Uterus (tissue), 4 donors: ENCODE results near the gene TEAD4. TPM values are rescaled to one million over a fixed set of nuclear protein-coding genes. Genes with fewer than 3 reads are reported as not detected.

ENCODE experiments used
- DNase-seq, 2 donors: peaks; one replicate each; pipeline ENCODE4 v3.0.0-alpha.2; 2019 to 2020
- H3K27ac ChIP-seq, 2 donors: fragments of 200-600 bp; sonication (generic); 1 replicate in 1 of 2; 2 replicates in 1 of 2; pipeline ENCODE4 v1.5.1; 2016 to 2018
- H3K27me3 ChIP-seq, 2 donors: fragments of 200-600 bp; sonication (generic); one replicate each; pipeline ENCODE4 v1.5.1; 2018 to 2019; ENCODE audit warnings: control low read depth in 1 of 2
- H3K36me3 ChIP-seq, 2 donors: fragments of 200-600 bp; sonication (generic); one replicate each; pipeline ENCODE4 v1.5.1; 2019; ENCODE audit warnings: control low read depth in 1 of 2
- H3K4me1 ChIP-seq, 2 donors: fragments of 200-600 bp; sonication (generic); one replicate each; pipeline ENCODE4 v1.5.1; 2018 to 2019; ENCODE audit warnings: control low read depth in 1 of 2
- H3K4me3 ChIP-seq, 2 donors: fragments of 200-600 bp; sonication (generic); 1 replicate in 1 of 2; 2 replicates in 1 of 2; pipeline ENCODE4 v1.5.1; 2018 to 2019; ENCODE audit warnings: mild to moderate bottlenecking in 1 of 2
- H3K9me3 ChIP-seq, 2 donors: fragments of 200-600 bp; sonication (generic); one replicate each; pipeline ENCODE4 v1.5.1; 2019; ENCODE audit warnings: control low read depth in 1 of 2
- CTCF ChIP-seq, 4 experiments: fragments of 200-600 bp in 2 of 4; fragments of 450-650 bp in 2 of 4; sonication (generic) in 2 of 4; IDR thresholded peaks; one replicate each; pipeline ENCODE4 v1.5.1; 2016 to 2019; ENCODE audit warnings: antibody characterized with exemption in 4 of 4, mild to moderate bottlenecking in 2 of 4, moderate library complexity in 1 of 4
- POLR2A ChIP-seq, 2 donors: fragments of 450-650 bp; IDR thresholded peaks; one replicate each; pipeline ENCODE4 v1.6.1; 2016; ENCODE audit warnings: antibody characterized with exemption in 2 of 2, mild to moderate bottlenecking in 1 of 2, moderate library complexity in 1 of 2
- intact Hi-C: fragments of 100-400 bp; cut with DNase I; formaldehyde crosslinking; loops from one replicate; pipeline ENCODE4 v1.15.1; 2023; ENCODE audit warnings: low total_unique reads
- total RNA-seq, 4 donors: library from RNA; depleted of rRNA in 3 of 4; stranded (reverse); fragments of >200 nt in 3 of 4; gene quantifications; one replicate each; pipeline versions ENCODE4 v1.1.0 to v1.2.4, GENCODE V29; 2014 to 2023
- donor health status: DM: yes; HTN: yes; CAD: no.

Gene TEAD4
- total RNA-seq, 4 donors from 2014 or later = 1.3 to 33.8 (median 14.9) TPM

GRCh38 chr12:3020850-3021435, 61.7 kb downstream of the TEAD4 start:
- no peak overlapping the region for H3K4me3 ChIP-seq
- no peak for DNase-seq
- intact Hi-C loops = no loop called here
- H3K27ac ChIP-seq = no peak overlapping the region
- no peaks in the 10 kb centered on the region for H3K4me1 ChIP-seq
- H3K9me3 ChIP-seq = no peaks in the 10 kb centered on the region
- H3K27me3 ChIP-seq = no peaks in the 10 kb centered on the region
- no peaks in the 10 kb centered on the region for H3K36me3 ChIP-seq
- TF ChIP-seq POLR2A (IDR thresholded peaks at IDR 0.05) = no peak
- TF ChIP-seq CTCF (IDR thresholded peaks at IDR 0.05) = no peak

DNA sequence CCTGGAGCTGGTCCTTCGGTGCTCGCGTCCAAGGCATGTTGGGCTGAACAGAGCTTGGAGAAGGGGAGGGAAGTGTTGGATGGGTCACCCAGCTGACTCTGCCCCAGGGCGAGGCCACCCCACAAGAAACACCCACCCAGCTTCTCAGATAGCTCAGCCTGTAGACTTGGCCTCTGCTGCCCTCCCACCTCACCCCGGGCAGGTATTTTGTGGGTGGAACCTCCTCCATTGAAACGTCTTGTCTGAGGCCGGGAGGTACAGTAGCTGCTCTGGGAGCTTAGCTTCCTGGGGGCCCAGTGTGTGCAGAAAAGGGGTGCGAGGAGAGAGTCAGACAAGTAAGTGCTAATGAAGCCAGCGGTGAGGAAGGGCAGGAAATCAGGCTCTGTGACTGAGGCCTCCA, 63.2 kb downstream of the TEAD4 start:
- H3K4me1 ChIP-seq = no peaks in the 10 kb centered on the region
- H3K27me3 ChIP-seq = no peaks in the 10 kb centered on the region
- H3K36me3 ChIP-seq = no peaks in the 10 kb centered on the region
- intact Hi-C loops = no loop called here
- no peak overlapping the region for H3K27ac ChIP-seq
- H3K9me3 ChIP-seq = no peaks in the 10 kb centered on the region
- H3K4me3 ChIP-seq = no peak overlapping the region
- TF ChIP-seq CTCF (IDR thresholded peaks at IDR 0.05) (no peak), POLR2A (IDR thresholded peaks at IDR 0.05) (no peak)
- DNase-seq = no peak

- H3K36me3 ChIP-seq = no peaks in the 10 kb centered on the region
- no peak for DNase-seq
- H3K27ac ChIP-seq = no peak overlapping the region
- no peak overlapping the region for H3K4me3 ChIP-seq
- H3K4me1 ChIP-seq = no peaks in the 10 kb centered on the region
- no peaks in the 10 kb centered on the region for H3K9me3 ChIP-seq
- no peak for TF ChIP-seq POLR2A (IDR thresholded peaks at IDR 0.05)
- no peak for TF ChIP-seq CTCF (IDR thresholded peaks at IDR 0.05)
- H3K27me3 ChIP-seq = no peaks in the 10 kb centered on the region
- intact Hi-C loops = no loop called here
Measured at GRCh38 chr12:3022961-3023360, 63.8 kb downstream of the TEAD4 start.

DNA sequence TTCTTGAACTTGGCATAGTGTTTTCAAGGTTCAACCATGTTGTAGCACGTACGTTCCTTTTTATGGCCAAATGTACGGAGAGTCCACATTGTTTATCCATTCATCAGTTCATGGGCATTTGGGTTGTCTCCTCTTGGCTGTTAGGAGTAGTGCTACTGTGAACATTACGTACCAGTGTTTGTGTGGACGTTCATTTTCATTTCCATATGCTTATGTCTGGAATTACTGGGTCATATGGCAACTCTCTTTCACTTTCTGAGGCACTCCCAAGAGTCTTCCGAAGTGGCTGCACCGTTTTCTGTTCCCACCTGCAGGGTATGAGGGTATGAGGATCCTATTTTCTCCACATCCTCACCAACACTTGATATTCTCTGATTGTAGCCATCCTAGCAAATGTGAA, 68.9 kb downstream of the TEAD4 start:
- no peak overlapping the region for H3K27ac ChIP-seq
- DNase-seq = no peak
- no peaks in the 10 kb centered on the region for H3K9me3 ChIP-seq
- TF ChIP-seq POLR2A (IDR thresholded peaks at IDR 0.05) (no peak), CTCF (IDR thresholded peaks at IDR 0.05) (no peak)
- no peaks in the 10 kb centered on the region for H3K27me3 ChIP-seq
- intact Hi-C loops = no loop called here
- H3K4me3 ChIP-seq = no peak overlapping the region
- H3K4me1 ChIP-seq = no peaks in the 10 kb centered on the region
- H3K36me3 ChIP-seq = no peaks in the 10 kb centered on the region

DNA sequence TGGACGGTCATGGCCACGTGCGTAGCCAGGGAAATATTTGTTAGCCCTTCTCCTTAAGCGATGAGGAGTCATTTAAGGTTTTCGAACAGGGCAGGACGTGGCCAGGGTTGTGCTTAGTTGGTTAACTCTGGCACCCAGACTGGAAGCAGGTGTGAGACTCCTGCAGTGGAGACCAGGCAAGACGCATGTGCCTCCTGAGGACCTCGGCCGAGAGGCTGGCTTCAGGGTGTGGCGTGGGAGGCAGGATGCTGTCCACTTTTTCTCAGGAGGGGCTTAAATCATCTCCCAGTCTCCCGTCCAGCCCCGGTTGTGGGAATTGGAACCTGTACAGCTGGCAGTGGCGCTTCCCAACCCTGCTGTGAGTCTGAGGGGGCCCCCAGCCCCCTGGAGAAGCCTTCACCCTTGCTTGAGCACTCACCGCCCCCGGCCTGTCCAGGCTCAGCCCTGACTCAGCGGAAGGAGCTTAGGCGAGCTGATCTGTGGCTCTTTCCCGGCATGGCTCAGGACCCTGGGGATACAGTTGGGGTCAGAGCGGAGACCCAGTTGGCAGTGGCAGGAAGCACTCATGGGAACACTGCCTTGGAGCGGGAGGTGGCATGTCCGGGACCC, 71.7 kb downstream of the TEAD4 start:
- Histone ChIP-seq H3K4me1 (no peaks in the 10 kb centered on the region), H3K4me3 (no peak overlapping the region), H3K36me3 (no peaks in the 10 kb centered on the region), H3K9me3 (no peaks in the 10 kb centered on the region), H3K27ac (no peak overlapping the region), H3K27me3 (no peaks in the 10 kb centered on the region)
- intact Hi-C loops = loop anchor here (5.0 to 10.0 kb wide), 2 partner anchors 66 to 174 kb away; partner anchors contain the start of gene TEX52
- DNase-seq = no peak
- TF ChIP-seq POLR2A (IDR thresholded peaks at IDR 0.05) (no peak), CTCF (IDR thresholded peaks at IDR 0.05) (no peak)
